Fibroblast of lung (primary cell): ENCODE results near the gene LAGE3.
"Not testable (repeated sequence)": the region's sequence is repeated elsewhere in the genome, so short reads cannot be mapped to it uniquely, and the experiment has no call there.

Experiments
- EZH2 ChIP-seq: IDR thresholded peaks from 2 replicates; pipeline ENCODE4 v1.5.1; 2012; ENCODE audit warnings: low read length, control low read depth, mild to moderate bottlenecking; ENCODE audit errors: missing control alignments
- TF ChIP-seq, protein P1 (sequence below), 2 donors: IDR thresholded peaks in 1 of 2; conservative IDR thresholded peaks in 1 of 2; 1 replicate in 1 of 2; 2 replicates in 1 of 2; pipeline ENCODE4 v1.5.1; 2011 to 2012; ENCODE audit warnings: low read length in 2 of 2, control low read depth in 1 of 2, inconsistent platforms in 1 of 2, low read depth in 1 of 2, mild to moderate bottlenecking in 1 of 2

DNA sequence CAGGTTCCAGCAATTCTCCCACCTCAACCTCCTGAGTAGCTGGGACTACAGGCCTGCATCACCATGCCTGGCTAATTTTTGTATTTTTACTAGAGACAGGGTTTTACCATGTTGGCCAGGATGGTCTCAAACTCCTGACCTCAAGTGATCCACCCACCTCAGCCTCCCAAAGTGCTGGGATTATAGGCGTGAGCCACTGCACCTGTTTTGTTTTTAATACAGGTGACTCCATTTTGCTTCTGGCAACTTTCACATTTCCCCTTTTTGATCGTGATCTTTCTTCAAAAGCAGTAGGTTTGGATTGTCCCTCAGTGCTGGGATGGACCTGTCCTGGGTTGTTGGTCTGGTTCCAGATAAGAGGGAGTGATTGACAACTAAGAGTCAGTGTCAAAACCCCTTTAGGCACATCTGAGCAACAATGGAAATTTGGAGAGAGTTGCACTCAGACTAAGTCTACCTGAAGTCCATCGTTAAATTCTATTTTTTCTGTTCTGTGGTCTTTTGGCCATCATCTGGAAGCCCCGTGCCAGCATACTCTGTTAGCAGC lies 17.6 kb upstream of the LAGE3 start:
- TF ChIP-seq, protein P1, sequence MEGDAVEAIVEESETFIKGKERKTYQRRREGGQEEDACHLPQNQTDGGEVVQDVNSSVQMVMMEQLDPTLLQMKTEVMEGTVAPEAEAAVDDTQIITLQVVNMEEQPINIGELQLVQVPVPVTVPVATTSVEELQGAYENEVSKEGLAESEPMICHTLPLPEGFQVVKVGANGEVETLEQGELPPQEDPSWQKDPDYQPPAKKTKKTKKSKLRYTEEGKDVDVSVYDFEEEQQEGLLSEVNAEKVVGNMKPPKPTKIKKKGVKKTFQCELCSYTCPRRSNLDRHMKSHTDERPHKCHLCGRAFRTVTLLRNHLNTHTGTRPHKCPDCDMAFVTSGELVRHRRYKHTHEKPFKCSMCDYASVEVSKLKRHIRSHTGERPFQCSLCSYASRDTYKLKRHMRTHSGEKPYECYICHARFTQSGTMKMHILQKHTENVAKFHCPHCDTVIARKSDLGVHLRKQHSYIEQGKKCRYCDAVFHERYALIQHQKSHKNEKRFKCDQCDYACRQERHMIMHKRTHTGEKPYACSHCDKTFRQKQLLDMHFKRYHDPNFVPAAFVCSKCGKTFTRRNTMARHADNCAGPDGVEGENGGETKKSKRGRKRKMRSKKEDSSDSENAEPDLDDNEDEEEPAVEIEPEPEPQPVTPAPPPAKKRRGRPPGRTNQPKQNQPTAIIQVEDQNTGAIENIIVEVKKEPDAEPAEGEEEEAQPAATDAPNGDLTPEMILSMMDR (conservative IDR thresholded peaks at IDR 0.05 in 1 of 2, IDR thresholded peaks at IDR 0.05 in 1 of 2; ENCODE audit: low read depth in 1 of 2, low read length in 2 of 2) = not testable (repeated sequence)
- TF ChIP-seq EZH2 = not testable (repeated sequence)
